K562 (cell line): ENCODE measurements around the gene NEMF. TPM values are rescaled to one million over a fixed set of nuclear protein-coding genes. Genes with fewer than 3 reads are reported as not detected.

Experiments
- ARNT ChIP-seq, 2 experiments: fragments of 450-650 bp; IDR thresholded peaks; 2 replicates each; pipeline ENCODE4 v1.6.1; 2016; ENCODE audit warnings: mild to moderate bottlenecking in 1 of 2
- DPF2 ChIP-seq: fragments of 450-650 bp; IDR thresholded peaks from 2 replicates; pipeline ENCODE4 v1.6.1; 2016
- EP400 ChIP-seq: fragments of 450-650 bp; IDR thresholded peaks from 2 replicates; pipeline ENCODE4 v1.6.1; 2017; ENCODE audit warnings: antibody characterized with exemption, mild to moderate bottlenecking, moderate library complexity
- HEY1 ChIP-seq: fragments of 250-450 bp; sonication (Bioruptor Pico); IDR thresholded peaks from 2 replicates; pipeline ENCODE4 v1.5.0; 2020; ENCODE audit warnings: mild to moderate bottlenecking, moderate library complexity, borderline replicate concordance
- KDM5B ChIP-seq: fragments of 200-600 bp; sonication (generic); IDR thresholded peaks from 2 replicates; pipeline ENCODE4 v1.6.1; 2012; ENCODE audit warnings: low read depth, mild to moderate bottlenecking, moderate library complexity, low read length, control low read depth, inconsistent platforms; ENCODE audit not compliant: insufficient replicate concordance
- MAZ ChIP-seq, 2 experiments: fragments of 450-650 bp in 1 of 2; sonication (generic) in 1 of 2; formaldehyde crosslinking; IDR thresholded peaks in 1 of 2; conservative IDR thresholded peaks in 1 of 2; 2 replicates each; pipeline versions ENCODE4 v1.4.0 to v1.5.0; 2020; ENCODE audit warnings: mild to moderate bottlenecking in 1 of 2, missing genetic modification reagents in 1 of 2
- NELFE ChIP-seq: IDR thresholded peaks from 2 replicates; pipeline ENCODE4 v1.6.1; 2011; ENCODE audit warnings: mild to moderate bottlenecking; ENCODE audit not compliant: insufficient read depth, insufficient read length
- NEUROD1 ChIP-seq: fragments of 150-350 bp; IDR thresholded peaks from 2 replicates; pipeline ENCODE4 v1.6.1; 2014; ENCODE audit warnings: borderline replicate concordance, low read length, low read depth; ENCODE audit not compliant: partially characterized antibody
- POLR2A ChIP-seq: fragments of 450-650 bp; conservative IDR thresholded peaks from 2 replicates; pipeline ENCODE4 v1.6.1; 2016
- RAD21 ChIP-seq, 2 experiments: fragments of 250-450 bp in 1 of 2; fragments of 450-650 bp in 1 of 2; sonication (Bioruptor Pico) in 1 of 2; formaldehyde crosslinking in 1 of 2; IDR thresholded peaks in 1 of 2; conservative IDR thresholded peaks in 1 of 2; 2 replicates each; pipeline versions ENCODE4 v1.4.0 to v1.8.0; 2020 to 2022; ENCODE audit warnings: mild to moderate bottlenecking in 2 of 2, moderate library complexity in 1 of 2
- SAFB2 ChIP-seq: fragments of 200-400 bp; formaldehyde crosslinking; IDR thresholded peaks from 2 replicates; pipeline ENCODE4 v1.6.1; 2018; ENCODE audit warnings: borderline replicate concordance, low read length, low read depth, moderate library complexity; ENCODE audit not compliant: severe bottlenecking
- SREBF1 ChIP-seq: fragments of 150-350 bp; IDR thresholded peaks from 2 replicates; pipeline ENCODE4 v1.6.1; 2014; ENCODE audit warnings: antibody characterized with exemption, low read depth, low read length, borderline replicate concordance
- ZBTB1 ChIP-seq: sonication (generic); formaldehyde crosslinking; IDR thresholded peaks from 2 replicates; pipeline ENCODE4 v1.8.1; 2023; ENCODE audit warnings: missing genetic modification reagents, low read depth, mild to moderate bottlenecking, borderline replicate concordance
- ZBTB7A ChIP-seq: IDR thresholded peaks from 2 replicates; pipeline ENCODE4 v1.6.1; 2011; ENCODE audit warnings: low read depth, mild to moderate bottlenecking, low read length, moderate library complexity, borderline replicate concordance; ENCODE audit not compliant: control insufficient read depth
- ZNF282 ChIP-seq: sonication (generic); formaldehyde crosslinking; IDR thresholded peaks from 2 replicates; pipeline ENCODE4 v1.8.1; 2023; ENCODE audit warnings: missing genetic modification reagents
- ZNF3 ChIP-seq: fragments of 250-450 bp; sonication (Bioruptor Pico); IDR thresholded peaks from 2 replicates; pipeline ENCODE4 v1.5.0; 2021; ENCODE audit warnings: mild to moderate bottlenecking, moderate library complexity
- ZNF561 ChIP-seq: fragments of 450-650 bp; formaldehyde crosslinking; conservative IDR thresholded peaks from 2 replicates; pipeline ENCODE4 v1.4.0; 2020; ENCODE audit warnings: mild to moderate bottlenecking, moderate library complexity
- polyA plus RNA-seq, 8 experiments: library from polyadenylated mRNA; depleted of rRNA in 4 of 8; stranded (reverse) in 5 of 8; unstranded in 3 of 8; fragments of >200 nt; fragmentation: Nextera tagmentation in 2 of 8; fragmentation: Illumina TruSeq in 1 of 8; extraction: Ambion mirVana in 2 of 8; extraction: Trizol in 1 of 8; gene quantifications; 2 replicates each; pipeline versions ENCODE4 v1.2.1 to v1.2.3, GENCODE V29; 2011 to 2014; ENCODE audit warnings: inconsistent platforms in 1 of 8, missing spikeins in 1 of 8
- total RNA-seq, 7 experiments: library from RNA; depleted of rRNA in 6 of 7; stranded (reverse); fragments of >200 nt in 6 of 7; fragmentation: Illumina TruSeq in 2 of 7; extraction: Trizol in 2 of 7; gene quantifications; 2 replicates each; pipeline versions ENCODE4 v1.2.1 to v1.2.3, GENCODE V29; 2011 to 2021; ENCODE audit warnings: low replicate concordance in 1 of 7
- TF ChIP-seq, protein P1 (sequence below): sonication (generic); formaldehyde crosslinking; IDR thresholded peaks from 2 replicates; pipeline ENCODE4 v1.8.0; 2022; ENCODE audit warnings: missing genetic modification reagents, mild to moderate bottlenecking, borderline replicate concordance
- TF ChIP-seq, protein P2 (sequence below): fragments of 450-650 bp; IDR thresholded peaks from 2 replicates; pipeline ENCODE4 v1.6.1; 2017; ENCODE audit warnings: antibody characterized with exemption, mild to moderate bottlenecking
- TF ChIP-seq, protein P3 (sequence below): sonication (generic); formaldehyde crosslinking; IDR thresholded peaks from 2 replicates; pipeline ENCODE4 v1.8.1; 2023; ENCODE audit warnings: mild to moderate bottlenecking, missing genetic modification reagents

The NEMF gene
- total and polyA plus RNA-seq, 9 of the 15 experiments (the other 6 are each of a cell fraction or from before 2014, with no cell fraction given): 38.8 to 94.4 (median 61.0) TPM

DNA sequence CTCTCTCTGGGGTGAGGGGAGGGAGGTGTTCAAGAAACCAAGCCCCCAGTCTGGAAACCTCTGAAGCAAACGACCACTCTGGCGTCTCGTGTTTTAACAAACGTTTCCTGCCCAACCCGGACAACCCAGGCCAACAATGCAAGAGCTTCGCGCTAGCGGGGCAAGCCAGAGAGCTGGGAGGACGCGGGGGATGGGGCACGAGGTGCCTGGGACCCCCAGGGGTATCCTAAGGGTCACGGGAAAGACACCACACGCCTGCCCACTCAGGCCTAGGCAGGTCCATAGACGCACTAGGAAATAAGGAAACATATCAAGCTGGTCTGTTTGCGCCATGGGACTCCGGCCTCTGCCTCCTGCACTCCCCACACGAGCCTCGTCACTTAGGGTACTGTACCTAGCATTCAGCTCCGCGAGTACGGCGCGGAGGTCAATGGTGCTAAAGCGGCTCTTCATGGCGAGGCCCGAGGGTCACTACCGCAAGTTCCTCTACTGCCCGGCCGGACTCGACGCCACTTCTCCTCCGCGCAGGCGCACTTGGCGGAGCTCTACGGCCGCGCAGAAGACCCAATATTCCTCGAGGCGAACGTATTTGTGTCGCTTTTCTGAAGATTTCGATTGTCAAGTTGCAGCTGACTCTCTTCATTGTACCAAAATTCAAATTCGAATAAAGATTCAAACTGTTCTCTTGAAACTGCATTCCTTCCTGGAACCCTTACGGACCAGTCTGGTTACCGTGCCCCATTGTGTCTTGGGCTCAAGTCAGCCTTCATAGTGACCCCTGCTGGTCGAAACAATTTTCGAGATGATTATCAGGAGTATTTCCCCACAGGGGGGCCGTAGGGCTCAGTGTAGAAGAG lies at the start of gene NEMF (continued):
- TF ChIP-seq DPF2 (peak; percentile 56; the same call in 1 of the 2 replicates), ARNT (IDR thresholded peaks at IDR 0.05) (peak in 1 of 2 experiments; percentile 62; a peak in 1 of 4 replicates), HEY1 (no peak), ZNF3 (CRISPR knock-in tag) (no peak), KDM5B (peak; percentile 76), ZNF561 (no peak), ZBTB1 (CRISPR knock-in tag) (no peak), NEUROD1 (peak; percentile 45), POLR2A (peak; percentile 92), SREBF1 (0 out of 2 replicates have a peak, but pooled peaks have one; percentile 43), MAZ (CRISPR knock-in tag; conservative IDR thresholded peaks at IDR 0.05 in 1 of 2, IDR thresholded peaks at IDR 0.05 in 1 of 2) (peak in 1 of 2 experiments; percentile 36; a peak in 2 of 4 replicates), NELFE (no peak), RAD21 (CRISPR knock-in tag; conservative IDR thresholded peaks at IDR 0.05 in 1 of 2, IDR thresholded peaks at IDR 0.05 in 1 of 2) (peak in 1 of 2 experiments; percentile 31; a peak in 2 of 4 replicates), ZNF282 (no peak), ZBTB7A (peak; percentile 80), EP400 (peak; percentile 73), SAFB2 (no peak)
- TF ChIP-seq, protein P1, sequence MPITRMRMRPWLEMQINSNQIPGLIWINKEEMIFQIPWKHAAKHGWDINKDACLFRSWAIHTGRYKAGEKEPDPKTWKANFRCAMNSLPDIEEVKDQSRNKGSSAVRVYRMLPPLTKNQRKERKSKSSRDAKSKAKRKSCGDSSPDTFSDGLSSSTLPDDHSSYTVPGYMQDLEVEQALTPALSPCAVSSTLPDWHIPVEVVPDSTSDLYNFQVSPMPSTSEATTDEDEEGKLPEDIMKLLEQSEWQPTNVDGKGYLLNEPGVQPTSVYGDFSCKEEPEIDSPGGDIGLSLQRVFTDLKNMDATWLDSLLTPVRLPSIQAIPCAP (CRISPR knock-in tag): 0 out of 2 replicates have a peak, but pooled peaks have one; percentile 61
- TF ChIP-seq, protein P2, sequence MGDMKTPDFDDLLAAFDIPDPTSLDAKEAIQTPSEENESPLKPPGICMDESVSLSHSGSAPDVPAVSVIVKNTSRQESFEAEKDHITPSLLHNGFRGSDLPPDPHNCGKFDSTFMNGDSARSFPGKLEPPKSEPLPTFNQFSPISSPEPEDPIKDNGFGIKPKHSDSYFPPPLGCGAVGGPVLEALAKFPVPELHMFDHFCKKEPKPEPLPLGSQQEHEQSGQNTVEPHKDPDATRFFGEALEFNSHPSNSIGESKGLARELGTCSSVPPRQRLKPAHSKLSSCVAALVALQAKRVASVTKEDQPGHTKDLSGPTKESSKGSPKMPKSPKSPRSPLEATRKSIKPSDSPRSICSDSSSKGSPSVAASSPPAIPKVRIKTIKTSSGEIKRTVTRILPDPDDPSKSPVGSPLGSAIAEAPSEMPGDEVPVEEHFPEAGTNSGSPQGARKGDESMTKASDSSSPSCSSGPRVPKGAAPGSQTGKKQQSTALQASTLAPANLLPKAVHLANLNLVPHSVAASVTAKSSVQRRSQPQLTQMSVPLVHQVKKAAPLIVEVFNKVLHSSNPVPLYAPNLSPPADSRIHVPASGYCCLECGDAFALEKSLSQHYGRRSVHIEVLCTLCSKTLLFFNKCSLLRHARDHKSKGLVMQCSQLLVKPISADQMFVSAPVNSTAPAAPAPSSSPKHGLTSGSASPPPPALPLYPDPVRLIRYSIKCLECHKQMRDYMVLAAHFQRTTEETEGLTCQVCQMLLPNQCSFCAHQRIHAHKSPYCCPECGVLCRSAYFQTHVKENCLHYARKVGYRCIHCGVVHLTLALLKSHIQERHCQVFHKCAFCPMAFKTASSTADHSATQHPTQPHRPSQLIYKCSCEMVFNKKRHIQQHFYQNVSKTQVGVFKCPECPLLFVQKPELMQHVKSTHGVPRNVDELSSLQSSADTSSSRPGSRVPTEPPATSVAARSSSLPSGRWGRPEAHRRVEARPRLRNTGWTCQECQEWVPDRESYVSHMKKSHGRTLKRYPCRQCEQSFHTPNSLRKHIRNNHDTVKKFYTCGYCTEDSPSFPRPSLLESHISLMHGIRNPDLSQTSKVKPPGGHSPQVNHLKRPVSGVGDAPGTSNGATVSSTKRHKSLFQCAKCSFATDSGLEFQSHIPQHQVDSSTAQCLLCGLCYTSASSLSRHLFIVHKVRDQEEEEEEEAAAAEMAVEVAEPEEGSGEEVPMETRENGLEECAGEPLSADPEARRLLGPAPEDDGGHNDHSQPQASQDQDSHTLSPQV: peak; percentile 46; the same call in 1 of the 2 replicates
- TF ChIP-seq, protein P3, sequence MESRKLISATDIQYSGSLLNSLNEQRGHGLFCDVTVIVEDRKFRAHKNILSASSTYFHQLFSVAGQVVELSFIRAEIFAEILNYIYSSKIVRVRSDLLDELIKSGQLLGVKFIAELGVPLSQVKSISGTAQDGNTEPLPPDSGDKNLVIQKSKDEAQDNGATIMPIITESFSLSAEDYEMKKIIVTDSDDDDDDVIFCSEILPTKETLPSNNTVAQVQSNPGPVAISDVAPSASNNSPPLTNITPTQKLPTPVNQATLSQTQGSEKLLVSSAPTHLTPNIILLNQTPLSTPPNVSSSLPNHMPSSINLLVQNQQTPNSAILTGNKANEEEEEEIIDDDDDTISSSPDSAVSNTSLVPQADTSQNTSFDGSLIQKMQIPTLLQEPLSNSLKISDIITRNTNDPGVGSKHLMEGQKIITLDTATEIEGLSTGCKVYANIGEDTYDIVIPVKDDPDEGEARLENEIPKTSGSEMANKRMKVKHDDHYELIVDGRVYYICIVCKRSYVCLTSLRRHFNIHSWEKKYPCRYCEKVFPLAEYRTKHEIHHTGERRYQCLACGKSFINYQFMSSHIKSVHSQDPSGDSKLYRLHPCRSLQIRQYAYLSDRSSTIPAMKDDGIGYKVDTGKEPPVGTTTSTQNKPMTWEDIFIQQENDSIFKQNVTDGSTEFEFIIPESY: peak; percentile 66
